22Rv1 (cell line): ENCODE results near the gene GDI1.
A peak's percentile ranks its signal among the peaks of the same experiment; 100 is the strongest.

Experiments used
- H3K27ac ChIP-seq: fragments of 450-650 bp; 2 replicates; pipeline ENCODE4 v1.5.1; 2017
- CTCF ChIP-seq: fragments of 450-650 bp; IDR thresholded peaks from 2 replicates; pipeline ENCODE4 v1.5.1; 2017; ENCODE audit warnings: mild to moderate bottlenecking
- ZFX ChIP-seq: fragments of 450-650 bp; IDR thresholded peaks from 2 replicates; pipeline ENCODE4 v1.6.1; 2017; ENCODE audit warnings: antibody characterized with exemption, borderline replicate concordance

GDI1 gene

GRCh38 chrX:154450312-154450711 is 13.4 kb downstream of the GDI1 start:
- TF ChIP-seq ZFX (no peak), CTCF (no peak)
- H3K27ac ChIP-seq = no peak overlapping the region

GRCh38 chrX:154452823-154453222 is 15.9 kb downstream of the GDI1 start:
- no peak for TF ChIP-seq ZFX
- no peak for TF ChIP-seq CTCF
- no peak overlapping the region for H3K27ac ChIP-seq

- TF ChIP-seq ZFX (no peak), CTCF (no peak)
- peak overlapping the region; percentile 59 for H3K27ac ChIP-seq
Measured at GRCh38 chrX:154457491-154458115, 20.6 kb downstream of the GDI1 start.

GRCh38 chrX:154458116-154458953 is 21.4 kb downstream of the GDI1 start, which contains the start of gene PLXNA3:
PLXNA3 (plus strand) TSS chrX:154458281; CDS start chrX:154460184, 1,903 bp downstream.
- peak within 1 kb of the TSS; percentile 59 for H3K27ac ChIP-seq
- no peak for TF ChIP-seq ZFX
- no peak for TF ChIP-seq CTCF

- TF ChIP-seq ZFX (no peak), CTCF (no peak)
Measured at GRCh38 chrX:154458954-154459778, 22.2 kb downstream of the GDI1 start.

GRCh38 chrX:154459832-154460231 is 22.9 kb downstream of the GDI1 start:
- TF ChIP-seq CTCF = no peak
- TF ChIP-seq ZFX = no peak

More at GRCh38 chrX:154458954-154459778, 22.2 kb downstream of the GDI1 start:
- H3K27ac ChIP-seq = peak overlapping the region; percentile 59

More at GRCh38 chrX:154459832-154460231, 22.9 kb downstream of the GDI1 start:
- H3K27ac ChIP-seq = no peak overlapping the region
